Hepatocyte (in vitro differentiated cells): Measurements from ENCODE around the gene ZNF385B. TPM values are rescaled to one million over a fixed set of nuclear protein-coding genes. Genes with fewer than 3 reads are reported as not detected.

Experiments
- DNase-seq: peaks from one replicate; pipeline ENCODE4 v3.0.0-alpha.2; 2016; ENCODE audit warnings: low spot score
- H2AFZ ChIP-seq: fragments of 200-600 bp; sonication (generic); 2 replicates; pipeline ENCODE4 v1.6.0; 2016; ENCODE audit warnings: antibody characterized with exemption, mild to moderate bottlenecking
- H3K27ac ChIP-seq: fragments of 200-600 bp; sonication (generic); 2 replicates; pipeline ENCODE4 v1.5.1; 2016; ENCODE audit warnings: mild to moderate bottlenecking
- H3K27me3 ChIP-seq: fragments of 200-600 bp; sonication (generic); 2 replicates; pipeline ENCODE4 v1.6.1; 2016
- H3K36me3 ChIP-seq: fragments of 200-600 bp; sonication (generic); replicated peaks from 2 replicates; pipeline ENCODE4 v1.5.1; 2016; ENCODE audit warnings: low read depth; ENCODE audit not compliant: insufficient read depth
- H3K4me1 ChIP-seq: fragments of 200-600 bp; sonication (generic); 2 replicates; pipeline ENCODE4 v1.5.1; 2016; ENCODE audit warnings: mild to moderate bottlenecking, moderate library complexity; ENCODE audit not compliant: insufficient read depth
- H3K4me2 ChIP-seq: fragments of 200-600 bp; sonication (generic); 2 replicates; pipeline ENCODE4 v1.6.0; 2016
- H3K4me3 ChIP-seq: fragments of 200-600 bp; sonication (generic); 2 replicates; pipeline ENCODE4 v1.5.1; 2016; ENCODE audit warnings: mild to moderate bottlenecking
- H3K79me2 ChIP-seq: fragments of 200-600 bp; sonication (generic); 2 replicates; pipeline ENCODE4 v1.6.0; 2017; ENCODE audit warnings: mild to moderate bottlenecking
- H3K9me2 ChIP-seq: fragments of 200-600 bp; sonication (generic); replicated peaks from 2 replicates; pipeline ENCODE4 v1.6.0; 2017; ENCODE audit warnings: mild to moderate bottlenecking; ENCODE audit not compliant: insufficient read depth
- H3K9me3 ChIP-seq: fragments of 200-600 bp; sonication (generic); 2 replicates; pipeline ENCODE4 v1.5.1; 2016; ENCODE audit warnings: low read depth, mild to moderate bottlenecking
- H4K20me1 ChIP-seq: fragments of 200-600 bp; sonication (generic); 2 replicates; pipeline ENCODE4 v1.6.0; 2016; ENCODE audit warnings: mild to moderate bottlenecking; ENCODE audit not compliant: insufficient read depth, poor library complexity, severe bottlenecking
- EZH2 ChIP-seq: fragments of 200-600 bp; sonication (generic); IDR thresholded peaks from 2 replicates; pipeline ENCODE4 v1.6.1; 2016; ENCODE audit warnings: antibody characterized with exemption, mild to moderate bottlenecking, borderline replicate concordance
- EZH2phosphoT487 ChIP-seq: fragments of 200-600 bp; sonication (generic); IDR thresholded peaks from one replicate; pipeline ENCODE4 v1.6.1; 2018; ENCODE audit warnings: antibody characterized with exemption, mild to moderate bottlenecking, low read depth, moderate library complexity; ENCODE audit not compliant: unreplicated experiment, severe bottlenecking
- WGBS: methylation state at CpG from one replicate; pipeline ENCODE4 v1.1.6; 2016; ENCODE audit warnings: low lambda C conversion rate; ENCODE audit errors: missing lambda C conversion rate; 5-methylcytosine and 5-hydroxymethylcytosine counted together
- polyA plus RNA-seq: library from polyadenylated mRNA; unstranded; fragments of >200 nt; fragmentation: Nextera tagmentation; extraction: Ambion mirVana; gene quantifications from 2 replicates; pipeline ENCODE4 v1.2.1, GENCODE V29; 2016
- total RNA-seq: library from RNA; depleted of rRNA; stranded (reverse); fragments of >200 nt; gene quantifications from 2 replicates; pipeline ENCODE4 v1.2.3, GENCODE V29; 2014
- TF ChIP-seq, protein P1 (sequence below): fragments of 200-600 bp; sonication (generic); IDR thresholded peaks from 2 replicates; pipeline ENCODE4 v1.5.1; 2016; ENCODE audit warnings: antibody characterized with exemption, mild to moderate bottlenecking; ENCODE audit not compliant: poor library complexity

The ZNF385B gene
- total and polyA plus RNA-seq, 2 experiments from 2014 or later = 1.8 to 2.4 TPM

DNA sequence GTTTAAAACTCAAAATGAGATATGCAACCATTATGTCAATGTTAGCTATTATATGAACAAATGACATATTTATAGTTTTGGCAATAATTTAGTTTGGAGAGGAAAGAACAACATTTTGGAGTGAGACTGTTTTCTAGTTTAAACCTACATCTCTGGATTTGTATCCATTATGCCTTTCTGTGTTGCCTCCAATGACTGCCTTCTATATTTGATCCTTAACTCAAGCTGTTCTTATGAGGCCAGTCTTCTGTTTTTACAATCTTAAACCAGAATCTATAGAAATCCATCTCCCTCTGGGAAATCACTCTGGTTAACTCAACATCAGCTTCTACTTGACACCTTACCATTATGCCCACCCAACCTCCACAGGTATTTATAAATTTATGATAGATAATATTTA is 67.5 kb downstream of the ZNF385B start:
- Histone ChIP-seq H3K9me3 (no peaks in the 10 kb centered on the region), H3K4me2 (no peak overlapping the region), H4K20me1 (no peaks in the 10 kb centered on the region), H2AFZ (no peak overlapping the region), H3K9me2 (no peaks in the 10 kb centered on the region), H3K27me3 (no peaks in the 10 kb centered on the region), H3K79me2 (no peaks in the 10 kb centered on the region), H3K27ac (no peak overlapping the region), H3K36me3 (no peaks in the 10 kb centered on the region), H3K4me1 (no peaks in the 10 kb centered on the region), H3K4me3 (no peak overlapping the region)
- TF ChIP-seq EZH2phosphoT487 (no peak), EZH2 (no peak)
- TF ChIP-seq, protein P1, sequence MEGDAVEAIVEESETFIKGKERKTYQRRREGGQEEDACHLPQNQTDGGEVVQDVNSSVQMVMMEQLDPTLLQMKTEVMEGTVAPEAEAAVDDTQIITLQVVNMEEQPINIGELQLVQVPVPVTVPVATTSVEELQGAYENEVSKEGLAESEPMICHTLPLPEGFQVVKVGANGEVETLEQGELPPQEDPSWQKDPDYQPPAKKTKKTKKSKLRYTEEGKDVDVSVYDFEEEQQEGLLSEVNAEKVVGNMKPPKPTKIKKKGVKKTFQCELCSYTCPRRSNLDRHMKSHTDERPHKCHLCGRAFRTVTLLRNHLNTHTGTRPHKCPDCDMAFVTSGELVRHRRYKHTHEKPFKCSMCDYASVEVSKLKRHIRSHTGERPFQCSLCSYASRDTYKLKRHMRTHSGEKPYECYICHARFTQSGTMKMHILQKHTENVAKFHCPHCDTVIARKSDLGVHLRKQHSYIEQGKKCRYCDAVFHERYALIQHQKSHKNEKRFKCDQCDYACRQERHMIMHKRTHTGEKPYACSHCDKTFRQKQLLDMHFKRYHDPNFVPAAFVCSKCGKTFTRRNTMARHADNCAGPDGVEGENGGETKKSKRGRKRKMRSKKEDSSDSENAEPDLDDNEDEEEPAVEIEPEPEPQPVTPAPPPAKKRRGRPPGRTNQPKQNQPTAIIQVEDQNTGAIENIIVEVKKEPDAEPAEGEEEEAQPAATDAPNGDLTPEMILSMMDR = no peak
- DNase-seq = no peak

DNA sequence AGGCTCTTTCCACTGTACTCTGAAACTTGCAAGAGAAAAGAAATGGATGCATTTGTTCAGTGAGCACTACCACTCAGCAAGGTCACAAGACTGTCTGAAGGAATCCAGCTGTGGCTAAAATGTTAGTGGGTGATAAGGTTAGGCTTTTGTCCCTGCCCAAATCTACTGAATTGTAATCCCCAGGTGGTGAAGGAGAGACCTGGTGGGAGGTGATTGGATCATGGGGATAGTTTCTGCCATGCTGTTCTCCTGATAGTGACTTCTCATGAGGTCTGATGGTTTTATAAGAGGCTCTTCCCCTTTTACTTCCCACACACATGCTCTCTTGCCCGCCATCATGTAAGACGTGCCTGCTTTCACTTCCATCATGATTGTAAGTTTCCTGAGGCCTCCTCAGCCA is 68.2 kb downstream of the ZNF385B start:
- Histone ChIP-seq H3K4me2 (no peak overlapping the region), H3K4me1 (no peaks in the 10 kb centered on the region), H2AFZ (no peak overlapping the region), H3K27me3 (no peaks in the 10 kb centered on the region), H3K9me3 (no peaks in the 10 kb centered on the region), H3K4me3 (no peak overlapping the region), H3K27ac (no peak overlapping the region), H3K36me3 (no peaks in the 10 kb centered on the region), H3K9me2 (no peaks in the 10 kb centered on the region), H3K79me2 (no peaks in the 10 kb centered on the region), H4K20me1 (no peaks in the 10 kb centered on the region)
- TF ChIP-seq, protein P1 = no peak
- no peak for TF ChIP-seq EZH2
- no peak for TF ChIP-seq EZH2phosphoT487
- no peak for DNase-seq
- 97% methylated on average over 2 of the region's 2 CpGs for WGBS

DNA sequence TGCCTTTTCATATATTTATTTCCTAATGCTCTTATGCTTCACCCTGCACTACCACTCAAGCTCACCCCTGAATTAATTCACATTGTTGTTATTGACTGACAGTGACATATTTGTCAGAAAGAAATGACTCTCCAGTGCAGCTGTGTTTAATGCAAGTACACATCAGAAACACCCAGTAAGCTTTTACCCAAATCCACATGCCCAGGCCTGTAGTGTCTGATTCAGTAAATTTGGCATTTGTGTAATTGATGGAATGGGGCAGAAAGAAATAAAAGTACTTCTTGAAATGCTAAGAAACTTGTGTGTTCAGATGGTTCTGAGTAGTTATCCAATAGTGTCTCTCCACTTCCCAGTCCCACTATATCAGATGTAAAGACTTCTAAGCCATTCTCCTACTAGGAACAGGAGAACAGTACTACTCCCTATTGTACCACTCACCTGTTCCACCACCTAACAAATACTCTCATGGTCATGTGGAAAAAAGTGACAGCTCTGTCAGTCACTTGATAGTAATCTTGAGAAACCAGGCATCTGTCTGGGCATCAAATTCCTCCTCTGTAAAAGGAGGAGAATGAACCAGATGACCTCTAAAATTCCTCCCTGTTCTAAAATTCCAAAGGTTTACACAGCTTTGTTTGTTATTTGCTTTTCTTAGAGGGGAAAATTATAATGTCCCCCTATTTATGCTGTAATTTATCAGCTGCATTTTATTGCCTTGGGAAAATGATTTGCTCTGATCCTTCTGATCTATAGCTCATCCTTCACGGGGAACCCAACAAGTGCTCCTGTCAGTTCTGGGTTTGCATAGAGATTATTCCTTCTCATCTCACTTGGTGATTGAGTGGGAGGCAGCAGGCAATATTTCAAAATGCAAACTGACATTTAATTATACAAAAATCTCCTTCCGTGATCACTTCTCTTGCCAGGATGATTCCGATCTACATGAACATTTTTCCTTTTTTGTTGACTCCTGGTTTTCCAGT is 70.9 kb downstream of the ZNF385B start:
- Histone ChIP-seq H3K27me3 (no peaks in the 10 kb centered on the region), H3K36me3 (no peaks in the 10 kb centered on the region), H3K9me2 (no peaks in the 10 kb centered on the region), H3K4me2 (no peak overlapping the region), H3K79me2 (no peaks in the 10 kb centered on the region), H2AFZ (no peak overlapping the region), H4K20me1 (no peaks in the 10 kb centered on the region), H3K27ac (no peak overlapping the region), H3K9me3 (no peaks in the 10 kb centered on the region), H3K4me1 (no peaks in the 10 kb centered on the region), H3K4me3 (no peak overlapping the region)
- no peak for TF ChIP-seq EZH2phosphoT487
- TF ChIP-seq, protein P1 = no peak
- TF ChIP-seq EZH2 = no peak
- WGBS = 80% methylated on average over 3 of the region's 3 CpGs
- no peak for DNase-seq
